ENCODE data around the gene PPP2R2C.

Gene PPP2R2C

GRCh38 chr4:6449335-6449734 is 23.1 kb downstream of the PPP2R2C start:
- no peak for DNase-seq (ENCODE audit: low spot score)

- no peak for DNase-seq (ENCODE audit: low spot score)
Measured at GRCh38 chr4:6448476-6449170, 23.8 kb downstream of the PPP2R2C start.

DNA sequence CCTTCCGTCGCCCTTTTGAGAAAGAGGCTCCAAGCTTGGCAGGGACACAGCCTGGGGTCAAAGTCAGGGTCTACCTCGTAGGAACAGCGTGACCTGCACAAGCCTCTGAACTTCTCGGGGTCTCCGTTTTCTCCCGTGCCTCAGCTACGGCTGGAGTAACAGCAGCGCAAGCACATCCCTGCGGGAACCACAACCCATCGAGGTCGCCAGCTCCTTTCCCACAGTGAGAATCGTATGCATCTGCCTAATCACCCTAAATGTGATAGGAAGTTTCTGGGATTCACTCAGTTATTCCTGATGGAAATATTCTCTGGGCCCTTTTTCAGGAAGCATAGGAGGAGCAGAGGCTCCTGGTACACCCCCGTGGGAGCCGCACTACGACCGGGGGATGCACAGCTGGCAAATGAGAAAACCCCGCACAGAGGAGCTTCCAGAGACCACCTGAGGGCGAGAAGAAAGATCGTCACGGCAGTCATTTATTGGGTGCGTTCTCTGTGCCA is 24.7 kb downstream of the PPP2R2C start:
- DNase-seq (ENCODE audit: low spot score): no peak

DNA sequence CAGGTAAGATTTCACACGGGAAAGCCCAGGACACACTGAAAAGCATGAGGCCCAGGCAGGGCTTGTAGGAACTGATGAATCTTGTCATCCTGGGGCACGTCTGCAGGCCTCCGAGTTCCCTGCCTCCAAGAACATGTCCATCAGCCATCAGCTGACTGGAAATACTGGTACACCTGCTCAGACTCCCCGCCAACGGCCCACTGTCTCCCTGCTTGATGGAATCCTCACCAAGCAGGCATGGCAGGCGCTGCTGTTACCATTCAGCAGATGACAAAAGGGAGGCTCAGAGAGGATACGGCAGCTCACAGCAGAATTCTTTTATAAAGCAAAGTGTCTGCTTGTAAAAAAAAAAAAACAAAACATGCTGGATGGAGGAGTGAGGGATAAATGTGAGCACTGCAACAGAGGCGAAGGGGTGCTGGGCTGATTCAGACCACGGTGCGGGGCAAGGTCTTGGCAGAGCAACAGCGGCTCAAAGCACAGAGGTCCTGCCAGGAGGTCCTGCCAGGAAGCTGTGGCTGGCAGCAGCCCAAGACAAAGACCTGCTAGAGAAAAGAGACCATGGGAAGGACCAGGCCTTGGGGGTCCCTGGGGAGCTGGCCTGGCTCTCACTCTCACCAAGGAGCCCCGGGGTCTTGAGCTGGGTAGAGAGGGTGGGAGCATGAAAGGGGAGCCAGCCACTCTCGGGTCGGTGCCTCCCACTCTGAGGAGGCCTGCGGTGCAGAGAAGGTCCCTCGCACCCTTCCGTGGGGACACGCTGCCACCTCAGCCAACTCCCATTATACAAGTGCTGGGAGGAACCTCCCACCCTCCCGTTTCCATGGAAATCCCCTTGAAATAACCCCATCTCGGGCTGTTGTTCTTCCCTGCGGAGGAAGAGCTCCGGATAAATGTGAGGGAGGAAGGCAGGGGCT is 25.6 kb downstream of the PPP2R2C start:
- DNase-seq (ENCODE audit: low spot score): no peak

DNA sequence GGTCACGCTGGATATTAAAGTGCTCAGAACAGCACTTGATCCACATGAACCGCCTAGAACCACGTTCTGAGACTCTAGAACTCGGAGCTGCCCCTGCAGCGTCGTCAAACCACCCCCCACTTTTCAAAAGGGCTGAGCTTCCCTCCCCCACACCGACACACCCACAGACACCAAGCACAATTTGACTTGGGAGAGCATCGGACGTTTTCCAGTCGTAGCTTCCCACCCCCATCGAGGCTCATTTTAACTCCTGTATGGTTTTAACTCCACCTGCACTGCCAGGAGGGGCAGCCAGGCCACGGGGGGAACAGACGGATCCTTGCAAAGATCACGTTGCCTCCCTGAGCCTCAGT is 26.3 kb downstream of the PPP2R2C start:
- no peak for DNase-seq (ENCODE audit: low spot score)

GRCh38 chr4:6445403-6446129 is 26.8 kb downstream of the PPP2R2C start:
- DNase-seq (ENCODE audit: low spot score): no peak

- DNase-seq (ENCODE audit: low spot score): no peak
Measured at GRCh38 chr4:6444582-6444981, 27.8 kb downstream of the PPP2R2C start.

DNA sequence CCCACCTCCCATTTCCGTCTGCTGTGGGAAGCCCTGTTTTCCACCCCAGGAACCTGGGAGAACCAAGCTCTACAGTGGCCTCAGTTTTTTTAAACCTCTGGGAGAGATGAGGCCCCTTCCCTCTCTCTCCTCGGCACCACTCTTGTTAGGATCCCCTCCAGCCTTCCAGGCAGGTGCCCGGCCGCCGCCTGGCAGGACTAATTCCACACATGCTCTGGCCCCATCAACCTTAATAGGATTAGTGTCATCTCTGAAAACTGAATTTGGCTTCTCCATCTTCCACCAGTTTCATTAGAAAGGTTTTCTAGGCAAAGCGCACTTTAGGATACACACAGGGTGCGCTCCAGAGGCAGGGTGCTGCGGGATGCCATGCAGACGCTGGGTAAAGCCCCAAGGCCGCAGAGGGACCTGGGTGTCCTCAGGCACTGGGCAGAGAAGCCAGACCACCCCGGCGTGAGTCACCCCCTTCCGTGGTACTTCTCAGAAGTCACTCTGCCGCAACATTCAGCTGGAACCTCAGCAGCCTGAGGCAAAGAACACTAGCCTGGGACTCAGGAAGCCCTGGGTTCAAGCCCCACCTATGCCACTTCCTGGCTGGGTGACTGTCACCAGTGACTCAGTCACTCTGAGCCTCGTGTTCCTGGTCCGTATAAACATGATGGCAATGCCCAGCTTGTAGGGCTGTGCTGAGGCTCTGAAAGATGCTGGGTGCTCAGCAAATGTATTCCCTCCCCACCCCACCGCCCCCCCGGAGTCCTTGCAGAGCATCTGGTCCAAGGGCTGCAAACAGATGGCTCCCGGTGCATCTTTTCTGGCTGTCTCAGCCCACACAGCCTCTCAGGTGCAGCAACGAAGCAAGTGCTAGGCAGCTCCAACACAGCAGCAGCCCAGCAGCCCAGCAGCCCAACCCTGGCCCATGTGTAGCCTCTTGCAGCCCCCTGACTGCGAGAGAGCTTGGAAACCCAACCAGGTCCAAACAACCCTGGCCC is 29.1 kb downstream of the PPP2R2C start:
- DNase-seq (ENCODE audit: low spot score): no peak

DNA sequence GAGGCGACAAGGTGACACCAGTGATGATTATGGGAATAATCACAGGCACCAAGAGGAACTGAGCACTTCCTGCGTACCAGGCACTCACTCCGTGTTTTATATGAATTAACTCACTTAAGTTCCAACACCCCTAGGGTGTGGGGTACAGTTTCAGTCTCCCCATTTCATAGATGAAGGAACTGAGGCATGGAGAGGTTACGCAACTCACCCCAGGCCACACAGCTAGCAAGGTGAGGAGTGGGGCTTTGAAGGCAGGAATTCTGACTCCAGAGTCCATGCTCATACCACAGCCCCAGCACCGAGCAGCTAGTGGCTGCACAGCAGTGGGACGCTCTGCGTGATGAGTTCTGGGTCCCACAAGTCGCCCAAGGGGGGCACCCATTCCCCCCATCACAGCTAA is 29.9 kb downstream of the PPP2R2C start:
- no peak for DNase-seq (ENCODE audit: low spot score)

DNA sequence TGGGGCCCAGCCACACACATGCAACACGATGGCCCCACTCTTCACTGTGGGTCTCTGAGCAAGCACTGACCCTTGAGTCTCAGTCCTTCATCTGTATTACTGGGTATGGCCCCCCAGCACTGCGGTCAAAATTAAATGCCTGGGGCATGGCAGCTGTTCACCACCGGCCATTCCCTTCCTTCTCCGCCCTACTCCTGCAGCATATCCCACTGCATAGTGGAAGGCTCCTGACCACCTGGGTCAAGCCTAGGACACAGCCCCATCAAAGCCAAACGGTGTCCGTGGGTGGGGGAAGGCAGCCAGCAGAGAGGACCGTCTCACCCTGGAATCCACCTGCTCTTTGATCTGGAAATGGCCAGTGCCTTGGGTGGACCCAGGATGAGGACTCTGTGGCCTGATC is 30.7 kb downstream of the PPP2R2C start:
- DNase-seq (ENCODE audit: low spot score): no peak

DNA sequence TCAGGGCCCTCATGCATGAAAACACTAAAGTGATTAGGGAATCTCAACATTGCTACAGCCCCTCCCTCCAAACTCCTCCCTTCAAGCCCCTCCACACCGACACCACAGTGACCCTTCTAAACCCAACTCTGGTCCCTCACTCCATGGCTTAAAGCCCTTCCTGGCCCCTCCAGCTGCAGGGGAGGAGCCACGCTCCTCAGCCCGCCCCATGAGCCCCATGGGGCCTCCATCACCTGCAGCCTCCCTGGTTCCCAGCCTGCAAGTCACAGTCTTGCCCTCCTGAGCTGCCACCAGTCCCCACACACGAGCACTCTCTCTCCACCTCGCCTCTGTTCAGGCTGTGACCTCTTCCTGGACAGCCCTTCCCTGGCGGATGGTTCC is 31.2 kb downstream of the PPP2R2C start:
- no peak for DNase-seq (ENCODE audit: low spot score)

- DNase-seq (ENCODE audit: low spot score): no peak
Measured at GRCh38 chr4:6440506-6441201, 31.8 kb downstream of the PPP2R2C start.

GRCh38 chr4:6439120-6439762 is 33.2 kb downstream of the PPP2R2C start:
- DNase-seq (ENCODE audit: low spot score): no peak

DNA sequence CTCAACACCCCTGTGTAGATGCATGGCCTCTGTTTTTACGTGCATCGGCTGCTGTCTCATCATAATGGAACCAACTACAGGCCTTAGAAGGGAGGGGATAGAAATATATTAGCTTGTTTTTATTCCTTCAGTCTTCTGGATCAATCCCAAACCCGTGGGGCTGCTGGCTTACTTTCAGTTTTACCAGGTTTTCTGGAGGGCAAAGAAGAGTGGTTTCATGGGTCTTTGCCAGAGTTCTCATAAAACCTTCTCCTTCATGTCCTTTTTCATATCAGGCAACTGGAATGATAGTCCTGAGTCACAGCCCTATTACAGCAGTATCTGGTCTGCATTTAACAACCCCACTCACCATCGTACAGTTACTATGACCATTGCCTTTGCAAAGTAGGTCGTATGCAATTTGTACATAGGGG is 34.6 kb downstream of the PPP2R2C start:
- DNase-seq (ENCODE audit: low spot score): no peak

GRCh38 chr4:6435010-6435409 is 37.4 kb downstream of the PPP2R2C start:
- no peak for DNase-seq (ENCODE audit: low spot score)

- no peak for DNase-seq (ENCODE audit: low spot score)
Measured at GRCh38 chr4:6430927-6431326, 41.5 kb downstream of the PPP2R2C start.

DNA sequence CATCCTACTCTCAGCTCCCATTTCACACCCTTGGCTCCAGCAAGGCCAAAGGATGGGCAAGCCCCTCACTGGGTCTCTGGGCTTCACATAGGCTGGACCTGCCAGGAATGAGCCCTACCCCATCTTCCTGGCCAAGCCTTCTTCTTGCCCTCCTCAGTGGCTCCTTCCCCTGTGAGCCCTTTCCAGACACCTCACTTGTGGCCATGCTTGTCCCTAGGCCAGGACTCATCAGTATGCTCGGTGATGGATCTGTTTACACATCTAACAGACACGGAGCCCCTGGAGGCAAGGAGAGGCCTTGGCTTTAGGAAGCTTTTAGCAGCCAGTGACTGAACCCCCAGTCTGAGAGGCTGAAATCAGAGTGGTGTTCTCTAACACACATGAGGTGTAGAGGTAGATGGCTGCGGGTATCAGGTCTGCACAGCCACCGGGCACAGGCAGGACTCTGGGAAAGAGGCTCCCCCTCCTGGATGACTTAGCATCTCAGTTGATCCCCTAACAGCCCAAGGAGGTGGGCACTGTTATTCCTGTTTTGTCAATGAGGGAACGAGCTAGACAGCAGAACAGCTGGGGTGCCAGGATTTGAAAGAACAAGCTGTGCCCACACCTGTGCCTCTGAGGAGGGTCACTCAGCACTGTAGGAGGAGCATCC is 44.8 kb downstream of the PPP2R2C start:
- no peak for DNase-seq (ENCODE audit: low spot score)

GRCh38 chr4:6426571-6427438 is 45.6 kb downstream of the PPP2R2C start:
- DNase-seq (ENCODE audit: low spot score): no peak

DNA sequence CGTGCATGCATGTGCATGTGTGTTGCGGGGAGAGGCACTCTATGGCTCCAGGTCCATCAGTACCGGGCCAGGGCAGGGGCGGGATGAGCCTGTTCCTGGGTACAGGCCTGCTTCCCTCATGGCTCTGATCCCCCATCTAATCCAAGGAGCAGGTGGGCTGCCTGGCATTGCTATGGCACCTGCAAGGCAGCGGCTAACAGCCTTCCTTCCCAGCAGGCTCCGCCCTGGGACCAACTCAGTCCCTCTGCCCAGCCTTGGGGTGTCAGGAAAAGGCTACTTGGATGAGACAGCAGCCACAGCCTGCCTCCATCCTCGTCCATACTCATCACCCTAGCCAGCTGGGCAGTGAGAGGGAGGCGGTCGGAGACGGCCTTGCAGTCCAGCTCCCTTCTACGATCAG is 46.5 kb downstream of the PPP2R2C start:
- no peak for DNase-seq (ENCODE audit: low spot score)
